Fibroblast of lung (primary cell): ENCODE results near the gene NRIP1.

ENCODE experiments used
- CTCF ChIP-seq, 2 donors: IDR thresholded peaks in 1 of 2; conservative IDR thresholded peaks in 1 of 2; 1 replicate in 1 of 2; 2 replicates in 1 of 2; pipeline ENCODE4 v1.5.1; 2011 to 2012; ENCODE audit warnings: low read length in 2 of 2, control low read depth in 1 of 2, inconsistent platforms in 1 of 2, low read depth in 1 of 2, mild to moderate bottlenecking in 1 of 2
- EZH2 ChIP-seq: IDR thresholded peaks from 2 replicates; pipeline ENCODE4 v1.5.1; 2012; ENCODE audit warnings: low read length, control low read depth, mild to moderate bottlenecking; ENCODE audit errors: missing control alignments

- TF ChIP-seq EZH2 (no peak), CTCF (conservative IDR thresholded peaks at IDR 0.05 in 1 of 2, IDR thresholded peaks at IDR 0.05 in 1 of 2; ENCODE audit: low read depth in 1 of 2, low read length in 2 of 2) (no peak)
These were observed 66.0 kb downstream of the NRIP1 start for GRCh38 chr21:14998784-14999183.
